HG02938 (cell line): ENCODE results near the gene GGNBP2.

Experiments used
- ATAC-seq: cut with Tn5 transposase; IDR thresholded peaks from one replicate; pipeline ENCODE4 v1.9.1; 2021; ENCODE audit warnings: mild to moderate bottlenecking, moderate library complexity; ENCODE audit not compliant: unreplicated experiment

The GGNBP2 gene

GRCh38 chr17:36628576-36628975 lies 83.9 kb downstream of the GGNBP2 start:
- ATAC-seq, result no peak

GRCh38 chr17:36629252-36629847 lies 84.6 kb downstream of the GGNBP2 start:
- ATAC-seq, result no peak

- ATAC-seq, result no peak
These were observed 85.3 kb downstream of the GGNBP2 start for GRCh38 chr17:36629970-36630502.

- ATAC-seq, result no peak
These were observed 86.3 kb downstream of the GGNBP2 start for GRCh38 chr17:36631022-36631421.

GRCh38 chr17:36632916-36633771 lies 88.4 kb downstream of the GGNBP2 start:
- ATAC-seq, result no peak
